Smooth muscle cell (in vitro differentiated cells): ENCODE measurements around the gene CCDC141. TPM values are rescaled to one million over a fixed set of nuclear protein-coding genes. Genes with fewer than 3 reads are reported as not detected.

Source experiments
- DNase-seq: peaks from one replicate; lab custom pipeline; 2025; ENCODE audit not compliant: unreplicated experiment; lab: John Stamatoyannopoulos, UW
- H2AFZ ChIP-seq: fragments of 200-600 bp; sonication (generic); 2 replicates; pipeline ENCODE4 v1.6.0; 2016; ENCODE audit warnings: antibody characterized with exemption, low read depth, mild to moderate bottlenecking
- H3F3A ChIP-seq: fragments of 200-600 bp; sonication (generic); 2 replicates; pipeline ENCODE4 v1.6.0; 2017; ENCODE audit warnings: antibody characterized with exemption, low read depth
- H3K27ac ChIP-seq: fragments of 200-600 bp; sonication (generic); 2 replicates; pipeline ENCODE4 v1.5.1; 2016; ENCODE audit warnings: low read depth, mild to moderate bottlenecking
- H3K27me3 ChIP-seq: fragments of 200-600 bp; sonication (generic); 2 replicates; pipeline ENCODE4 v1.6.1; 2016; ENCODE audit warnings: low read depth, mild to moderate bottlenecking
- H3K36me3 ChIP-seq: fragments of 200-600 bp; sonication (generic); 2 replicates; pipeline ENCODE4 v1.5.1; 2016; ENCODE audit warnings: low read depth
- H3K4me1 ChIP-seq: fragments of 200-600 bp; sonication (generic); 2 replicates; pipeline ENCODE4 v1.5.1; 2016; ENCODE audit warnings: low read depth
- H3K4me2 ChIP-seq: fragments of 200-600 bp; sonication (generic); 2 replicates; pipeline ENCODE4 v1.6.0; 2016; ENCODE audit warnings: mild to moderate bottlenecking
- H3K4me3 ChIP-seq: fragments of 200-600 bp; sonication (generic); 2 replicates; pipeline ENCODE4 v1.5.1; 2016; ENCODE audit warnings: mild to moderate bottlenecking
- H3K79me2 ChIP-seq: fragments of 200-600 bp; sonication (generic); 2 replicates; pipeline ENCODE4 v1.6.0; 2016; ENCODE audit warnings: low read depth, mild to moderate bottlenecking
- H3K9ac ChIP-seq: fragments of 200-600 bp; sonication (generic); 2 replicates; pipeline ENCODE4 v1.6.0; 2016; ENCODE audit warnings: low read depth
- H3K9me3 ChIP-seq: fragments of 200-600 bp; sonication (generic); replicated peaks from 2 replicates; pipeline ENCODE4 v1.5.1; 2016; ENCODE audit warnings: low read depth
- H4K20me1 ChIP-seq: fragments of 200-600 bp; sonication (generic); 2 replicates; pipeline ENCODE4 v1.6.0; 2016; ENCODE audit warnings: low read depth
- WGBS: methylation state at CpG from one replicate; pipeline ENCODE4 v1.1.7; 2016; ENCODE audit warnings: low lambda C conversion rate; 5-methylcytosine and 5-hydroxymethylcytosine counted together
- polyA plus RNA-seq: library from polyadenylated mRNA; unstranded; fragments of >200 nt; fragmentation: Nextera tagmentation; extraction: Ambion mirVana; gene quantifications from 2 replicates; pipeline ENCODE4 v1.2.1, GENCODE V29; 2016
- total RNA-seq: library from RNA; depleted of rRNA; stranded (reverse); fragments of >200 nt; gene quantifications from 2 replicates; pipeline ENCODE4 v1.2.3, GENCODE V29; 2014
- TF ChIP-seq, protein P1 (sequence below): fragments of 200-600 bp; sonication (generic); IDR thresholded peaks from 2 replicates; pipeline ENCODE4 v1.5.1; 2017; ENCODE audit warnings: borderline replicate concordance, mild to moderate bottlenecking, antibody characterized with exemption; ENCODE audit not compliant: insufficient read depth, poor library complexity, severe bottlenecking

CCDC141 gene
- total and polyA plus RNA-seq, 2 experiments from 2014 or later, result 0.03 to 0.76 TPM

DNA sequence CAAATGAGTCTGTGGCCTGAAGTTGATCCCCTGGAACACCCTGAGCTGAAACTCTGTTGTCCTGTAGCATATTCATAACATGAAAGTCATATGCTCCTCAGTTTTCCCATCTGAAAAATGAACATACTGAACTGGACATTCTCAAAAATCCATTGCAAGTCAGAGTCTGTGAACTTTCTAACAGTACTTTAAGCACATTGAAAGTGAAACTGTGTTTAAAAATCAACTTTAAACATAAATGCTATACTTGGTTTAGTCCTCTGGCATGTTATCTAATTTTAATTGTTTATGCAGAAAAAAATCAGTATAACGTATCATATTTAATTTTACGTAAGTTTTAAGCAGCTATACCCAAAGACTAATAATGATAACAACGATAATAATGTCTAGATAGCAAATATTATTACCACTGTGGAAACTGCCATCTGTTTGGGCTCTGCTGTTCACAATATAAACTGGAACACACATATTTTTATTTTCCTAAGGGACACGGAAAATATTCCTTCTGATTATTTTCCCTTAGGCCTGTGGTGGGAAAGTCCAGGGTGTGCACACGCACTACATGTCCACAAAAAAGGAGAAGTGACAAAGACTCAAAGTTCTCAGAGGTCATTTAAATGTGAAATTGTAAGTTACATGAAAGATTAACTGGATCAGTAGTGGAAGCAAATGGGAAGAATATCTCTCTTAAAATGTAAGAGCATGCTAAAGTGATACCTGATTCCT lies 186.6 kb downstream of the CCDC141 start:
- Histone ChIP-seq H3K9me3 (no peaks in the 10 kb centered on the region), H3K79me2 (no peaks in the 10 kb centered on the region), H3K27ac (peak overlapping the region; percentile 11), H3K4me3 (no peak overlapping the region), H3K27me3 (no peaks in the 10 kb centered on the region), H3K9ac (no peak overlapping the region), H3K4me2 (peak overlapping the region; percentile 62), H3F3A (no peaks in the 10 kb centered on the region), H3K36me3 (no peaks in the 10 kb centered on the region), H2AFZ (peak overlapping the region; percentile 75), H4K20me1 (no peaks in the 10 kb centered on the region), H3K4me1 (peaks cover 4% of the 10 kb centered on the region)
- WGBS, result 84% methylated on average over 5 of the region's 5 CpGs
- TF ChIP-seq, protein P1, sequence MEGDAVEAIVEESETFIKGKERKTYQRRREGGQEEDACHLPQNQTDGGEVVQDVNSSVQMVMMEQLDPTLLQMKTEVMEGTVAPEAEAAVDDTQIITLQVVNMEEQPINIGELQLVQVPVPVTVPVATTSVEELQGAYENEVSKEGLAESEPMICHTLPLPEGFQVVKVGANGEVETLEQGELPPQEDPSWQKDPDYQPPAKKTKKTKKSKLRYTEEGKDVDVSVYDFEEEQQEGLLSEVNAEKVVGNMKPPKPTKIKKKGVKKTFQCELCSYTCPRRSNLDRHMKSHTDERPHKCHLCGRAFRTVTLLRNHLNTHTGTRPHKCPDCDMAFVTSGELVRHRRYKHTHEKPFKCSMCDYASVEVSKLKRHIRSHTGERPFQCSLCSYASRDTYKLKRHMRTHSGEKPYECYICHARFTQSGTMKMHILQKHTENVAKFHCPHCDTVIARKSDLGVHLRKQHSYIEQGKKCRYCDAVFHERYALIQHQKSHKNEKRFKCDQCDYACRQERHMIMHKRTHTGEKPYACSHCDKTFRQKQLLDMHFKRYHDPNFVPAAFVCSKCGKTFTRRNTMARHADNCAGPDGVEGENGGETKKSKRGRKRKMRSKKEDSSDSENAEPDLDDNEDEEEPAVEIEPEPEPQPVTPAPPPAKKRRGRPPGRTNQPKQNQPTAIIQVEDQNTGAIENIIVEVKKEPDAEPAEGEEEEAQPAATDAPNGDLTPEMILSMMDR, result no peak
- DNase-seq, result no peak

DNA sequence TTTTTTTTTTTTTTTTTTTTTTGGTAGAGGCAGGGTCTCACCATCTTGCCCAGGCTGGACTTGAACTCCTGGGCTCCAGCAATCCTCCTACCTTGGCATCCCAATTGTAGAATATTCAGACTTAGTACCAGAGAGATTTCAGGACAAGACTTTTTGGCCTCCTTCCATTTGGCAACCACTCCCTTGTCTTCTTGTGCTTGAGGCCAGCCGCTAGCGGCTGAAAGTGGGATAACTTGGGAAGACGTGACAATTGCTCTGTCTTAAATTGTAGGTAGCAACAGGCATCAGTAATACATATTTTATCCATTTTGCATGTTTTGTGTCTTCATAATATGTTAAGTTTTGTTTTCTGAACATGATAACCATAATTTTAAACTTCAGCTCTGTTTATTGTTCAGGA lies 189.4 kb downstream of the CCDC141 start:
- peaks cover 4% of the 10 kb centered on the region for H3K4me1 ChIP-seq
- H3F3A ChIP-seq, result no peaks in the 10 kb centered on the region
- no peak overlapping the region for H2AFZ ChIP-seq
- no peaks in the 10 kb centered on the region for H3K79me2 ChIP-seq
- no peak overlapping the region for H3K9ac ChIP-seq
- no peaks in the 10 kb centered on the region for H3K9me3 ChIP-seq
- no peak overlapping the region for H3K4me2 ChIP-seq
- no peak overlapping the region for H3K27ac ChIP-seq
- DNase-seq, result no peak
- no peaks in the 10 kb centered on the region for H3K27me3 ChIP-seq
- WGBS, result 96% methylated on average over 3 of the region's 3 CpGs
- TF ChIP-seq, protein P1, result no peak
- H3K36me3 ChIP-seq, result no peaks in the 10 kb centered on the region
- H4K20me1 ChIP-seq, result no peaks in the 10 kb centered on the region
- H3K4me3 ChIP-seq, result no peak overlapping the region

DNA sequence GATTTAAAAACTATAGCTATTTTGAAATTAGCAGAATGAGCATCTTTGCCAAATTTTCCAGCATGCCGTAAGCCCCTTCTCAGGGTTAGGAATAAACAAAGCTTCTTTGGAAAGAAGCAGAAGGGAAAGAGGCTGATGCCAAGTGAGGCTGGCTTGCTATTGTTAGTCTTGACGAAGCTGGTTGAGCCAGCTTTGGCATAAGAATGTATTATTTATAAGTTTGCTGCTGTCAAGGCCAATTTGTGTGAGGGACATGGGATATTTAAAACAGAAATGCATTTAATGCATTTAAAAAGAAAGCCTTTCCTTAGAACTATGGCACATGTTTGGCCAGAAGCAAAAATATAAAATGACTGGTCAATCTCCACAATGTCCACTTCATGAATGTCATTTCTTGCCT lies 190.2 kb downstream of the CCDC141 start:
- Histone ChIP-seq H3K4me3 (no peak overlapping the region), H3K27me3 (no peaks in the 10 kb centered on the region), H4K20me1 (no peaks in the 10 kb centered on the region), H3K79me2 (no peaks in the 10 kb centered on the region), H3K4me2 (no peak overlapping the region), H3K27ac (no peak overlapping the region), H3K4me1 (peaks cover 4% of the 10 kb centered on the region), H3K9me3 (no peaks in the 10 kb centered on the region), H3F3A (no peaks in the 10 kb centered on the region), H3K9ac (no peak overlapping the region), H2AFZ (no peak overlapping the region), H3K36me3 (no peaks in the 10 kb centered on the region)
- 89% methylated on average over 2 of the region's 2 CpGs for WGBS
- no peak for DNase-seq
- TF ChIP-seq, protein P1, result no peak
